Left lung (tissue), 10 donors: ENCODE measurements around the gene TCF7L1. TPM values are rescaled to one million over a fixed set of nuclear protein-coding genes. Genes with fewer than 3 reads are reported as not detected.

Experiments
- ATAC-seq: fragments of 200-7000 bp; cut with Tn5 transposase; one replicate; pipeline ENCODE4 v1.9.1; 2020; ENCODE audit warnings: moderate library complexity
- DNase-seq, 4 donors: peaks; one replicate each; pipeline ENCODE4 v3.0.0-alpha.2; 2013 to 2020
- H3K27ac ChIP-seq, 2 donors: fragments of 200-600 bp; sonication (generic) in 1 of 2; one replicate each; pipeline versions ENCODE4 v1.5.0 to v1.8.0; 2020 to 2021
- H3K27me3 ChIP-seq, 2 donors: fragments of 200-600 bp; sonication (generic) in 1 of 2; one replicate each; pipeline versions ENCODE4 v1.5.0 to v1.8.0; 2020 to 2021
- H3K36me3 ChIP-seq, 2 donors: fragments of 200-600 bp; sonication (generic) in 1 of 2; one replicate each; pipeline versions ENCODE4 v1.5.0 to v1.8.0; 2020 to 2021
- H3K4me1 ChIP-seq, 2 donors: fragments of 200-600 bp; one replicate each; pipeline ENCODE4 v1.8.0; 2021
- H3K4me3 ChIP-seq, 2 donors: fragments of 200-600 bp; sonication (generic) in 1 of 2; one replicate each; pipeline versions ENCODE4 v1.5.0 to v1.8.0; 2020 to 2021; ENCODE audit warnings: mild to moderate bottlenecking in 1 of 2
- H3K9me3 ChIP-seq, 2 donors: fragments of 200-600 bp; sonication (generic) in 1 of 2; one replicate each; pipeline versions ENCODE4 v1.5.0 to v1.8.0; 2020 to 2021
- CTCF ChIP-seq, 2 donors: fragments of 200-600 bp; sonication (generic) in 1 of 2; IDR thresholded peaks; one replicate each; pipeline versions ENCODE4 v1.5.0 to v1.8.0; 2021; ENCODE audit warnings: antibody characterized with exemption in 2 of 2
- intact Hi-C, 2 donors: fragments of 100-400 bp; cut with DNase I; formaldehyde crosslinking; loops; one replicate each; pipeline versions ENCODE4 v1.11.2 to v1.14.2; 2022
- polyA plus RNA-seq, 6 donors: library from polyadenylated mRNA; unstranded; fragments of 120-200 nt; gene quantifications; one replicate each; pipeline ENCODE4 v1.2.1, GENCODE V29; 2013; ENCODE audit not compliant: insufficient read length in 6 of 6
- total RNA-seq, 2 donors: library from RNA; stranded (reverse); fragmentation: NEBNext Ultra II Directional; extraction: Animal tissue kit (Norgen Biotek cat#: 25700); gene quantifications; one replicate each; pipeline ENCODE4 v1.2.1, GENCODE V29; 2021
- donor health status: DM: no; HTN: yes; CAD: no.
- donor health status: DM: no; HTN: no; CAD: no.

Gene TCF7L1
- total and polyA plus RNA-seq, 8 donors, result 16.4 to 63.9 (median 57.5) TPM

DNA sequence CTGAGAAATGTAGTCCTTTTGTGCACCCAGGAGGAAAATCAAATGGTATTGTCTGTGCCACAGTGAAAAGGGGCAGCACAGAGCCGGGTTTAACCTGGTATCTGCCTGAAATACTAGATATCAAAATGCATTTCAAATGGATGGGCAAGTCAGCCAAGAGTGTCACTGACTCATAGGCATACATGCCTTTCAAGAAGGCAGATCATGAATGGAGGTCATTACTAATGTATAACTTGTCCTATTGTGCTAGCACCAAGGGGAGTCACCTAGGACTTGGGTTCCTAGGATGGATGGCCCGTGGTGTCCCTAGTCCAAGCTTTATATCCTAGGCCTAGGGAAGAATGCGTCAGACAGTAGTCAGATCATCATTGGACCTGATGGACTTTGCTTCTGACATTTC, 49.9 kb downstream of the TCF7L1 start:
- Histone ChIP-seq H3K4me1 (peaks cover 13 to 23% of the 10 kb centered on the region in 2 donors), H3K36me3 (no peaks in the 10 kb centered on the region), H3K9me3 (no peaks in the 10 kb centered on the region), H3K27me3 (no peaks in the 10 kb centered on the region), H3K4me3 (no peak overlapping the region), H3K27ac (no peak overlapping the region)
- intact Hi-C loops, result no loop called here
- no peak for TF ChIP-seq CTCF (IDR thresholded peaks at IDR 0.05)
- ATAC-seq (no peak), DNase-seq (no peak)

GRCh38 chr2:85183479-85183878, 50.3 kb downstream of the TCF7L1 start:
- H3K9me3 ChIP-seq, result no peaks in the 10 kb centered on the region
- no peak for DNase-seq
- no peaks in the 10 kb centered on the region for H3K36me3 ChIP-seq
- TF ChIP-seq CTCF (IDR thresholded peaks at IDR 0.05), result no peak
- intact Hi-C loops, result no loop called here
- no peak overlapping the region for H3K27ac ChIP-seq
- ATAC-seq, result no peak
- H3K4me1 ChIP-seq, result peaks cover 13 to 26% of the 10 kb centered on the region in 2 donors
- H3K27me3 ChIP-seq, result no peaks in the 10 kb centered on the region
- no peak overlapping the region for H3K4me3 ChIP-seq

- no peak for TF ChIP-seq CTCF (IDR thresholded peaks at IDR 0.05)
- no peaks in the 10 kb centered on the region for H3K9me3 ChIP-seq
- H3K27me3 ChIP-seq, result no peaks in the 10 kb centered on the region
- DNase-seq (no peak), ATAC-seq (no peak)
- no peak overlapping the region for H3K27ac ChIP-seq
- intact Hi-C loops, result no loop called here
- H3K36me3 ChIP-seq, result no peaks in the 10 kb centered on the region
- peaks cover 13 to 25% of the 10 kb centered on the region in 2 donors for H3K4me1 ChIP-seq
- no peak overlapping the region for H3K4me3 ChIP-seq
Measured at GRCh38 chr2:85184231-85184630, 51.0 kb downstream of the TCF7L1 start.

DNA sequence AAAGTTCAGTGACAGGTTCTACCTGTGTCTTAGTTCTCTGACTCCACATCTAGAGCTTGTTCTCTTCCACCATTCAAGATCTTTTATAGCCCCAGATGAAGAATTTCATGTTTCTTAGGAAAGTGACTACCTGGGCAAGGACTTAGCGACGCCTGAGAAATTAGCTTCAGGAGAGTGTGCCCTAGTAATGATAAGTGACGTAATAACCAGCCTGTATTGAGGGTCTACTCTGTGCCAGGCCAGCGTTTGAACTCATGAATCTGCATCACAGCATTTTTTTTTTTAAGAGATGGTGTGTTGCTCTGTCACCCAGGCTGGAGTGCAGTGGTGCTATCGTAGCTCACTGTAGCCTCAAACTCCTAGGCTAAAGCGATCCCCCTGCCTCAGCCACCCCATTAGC, 51.8 kb downstream of the TCF7L1 start:
- intact Hi-C loops, result no loop called here
- ATAC-seq (no peak), DNase-seq (no peak)
- Histone ChIP-seq H3K4me1 (peaks cover 5 to 18% of the 10 kb centered on the region in 2 donors), H3K36me3 (no peaks in the 10 kb centered on the region), H3K27me3 (no peaks in the 10 kb centered on the region), H3K4me3 (no peak overlapping the region), H3K9me3 (no peaks in the 10 kb centered on the region), H3K27ac (no peak overlapping the region)
- TF ChIP-seq CTCF (IDR thresholded peaks at IDR 0.05), result no peak

GRCh38 chr2:85185431-85185940, 52.3 kb downstream of the TCF7L1 start:
- ATAC-seq (no peak), DNase-seq (no peak)
- Histone ChIP-seq H3K27ac (no peak overlapping the region), H3K36me3 (no peaks in the 10 kb centered on the region), H3K4me1 (peaks cover 1 to 14% of the 10 kb centered on the region in 2 donors), H3K27me3 (no peaks in the 10 kb centered on the region), H3K4me3 (no peak overlapping the region), H3K9me3 (no peaks in the 10 kb centered on the region)
- no peak for TF ChIP-seq CTCF (IDR thresholded peaks at IDR 0.05)
- intact Hi-C loops, result no loop called here
